ENCODE measurements around the gene AUH. TPM values are rescaled to one million over a fixed set of nuclear protein-coding genes. Genes with fewer than 3 reads are reported as not detected.
A peak's percentile ranks its signal among the peaks of the same experiment; 100 is the strongest.
"Not testable (repeated sequence)": the region's sequence is repeated elsewhere in the genome, so short reads cannot be mapped to it uniquely, and the experiment has no call there.

AUH gene
- 14.1 and 19.8 TPM in 2 replicates for total RNA-seq (2014; rRNA removed; shearing (Covaris generic))

GRCh38 chr9:91361291-91362050, at the start of gene AUH:
AUH (minus strand) TSS chr9:91361918; CDS start chr9:91361889, 29 bp downstream.
- DNase-seq (ENCODE audit: low spot score): peak; percentile 49

- peak; percentile 38 for DNase-seq (ENCODE audit: low spot score)
Measured at GRCh38 chr9:91411096-91411771, 49.5 kb upstream of the AUH start.

- no peak for DNase-seq (ENCODE audit: low spot score)
Measured at GRCh38 chr9:91410161-91410560, 48.4 kb upstream of the AUH start.

- DNase-seq (ENCODE audit: low spot score): no peak
Measured at GRCh38 chr9:91408475-91408874, 46.8 kb upstream of the AUH start.

- DNase-seq (ENCODE audit: low spot score): peak; percentile 36
Measured at GRCh38 chr9:91407580-91408318, 46.0 kb upstream of the AUH start.

- no peak for DNase-seq (ENCODE audit: low spot score)
Measured at GRCh38 chr9:91405343-91406077, 43.8 kb upstream of the AUH start.

- no peak for DNase-seq (ENCODE audit: low spot score)
Measured at GRCh38 chr9:91403665-91404543, 42.2 kb upstream of the AUH start.

- DNase-seq (ENCODE audit: low spot score): no peak
Measured at GRCh38 chr9:91398926-91399325, 37.2 kb upstream of the AUH start.

- DNase-seq (ENCODE audit: low spot score): peak; percentile 79
Measured at GRCh38 chr9:91395553-91396471, 34.1 kb upstream of the AUH start.

- DNase-seq (ENCODE audit: low spot score): no peak
Measured at GRCh38 chr9:91395106-91395552, 33.4 kb upstream of the AUH start.

GRCh38 chr9:91393826-91394225, 32.1 kb upstream of the AUH start:
- DNase-seq (ENCODE audit: low spot score): no peak

- DNase-seq (ENCODE audit: low spot score): no peak
Measured at GRCh38 chr9:91392435-91392834, 30.7 kb upstream of the AUH start.

GRCh38 chr9:91391818-91392217, 30.1 kb upstream of the AUH start:
- DNase-seq (ENCODE audit: low spot score): no peak

GRCh38 chr9:91391412-91391811, 29.7 kb upstream of the AUH start:
- DNase-seq (ENCODE audit: low spot score): no peak

- not testable (repeated sequence) for DNase-seq (ENCODE audit: low spot score)
Measured at GRCh38 chr9:91389686-91390085, 28.0 kb upstream of the AUH start.

GRCh38 chr9:91386765-91387164, 25.0 kb upstream of the AUH start:
- no peak for DNase-seq (ENCODE audit: low spot score)

GRCh38 chr9:91384954-91385353, 23.2 kb upstream of the AUH start:
- DNase-seq (ENCODE audit: low spot score): no peak

- DNase-seq (ENCODE audit: low spot score): no peak
Measured at GRCh38 chr9:91383577-91383976, 21.9 kb upstream of the AUH start.

GRCh38 chr9:91382298-91382697, 20.6 kb upstream of the AUH start:
- DNase-seq (ENCODE audit: low spot score): no peak

GRCh38 chr9:91379426-91379825, 17.7 kb upstream of the AUH start:
- no peak for DNase-seq (ENCODE audit: low spot score)

Measured in A172 (cell line).